Measurements from ENCODE around the gene TMEM119.

TMEM119 gene

DNA sequence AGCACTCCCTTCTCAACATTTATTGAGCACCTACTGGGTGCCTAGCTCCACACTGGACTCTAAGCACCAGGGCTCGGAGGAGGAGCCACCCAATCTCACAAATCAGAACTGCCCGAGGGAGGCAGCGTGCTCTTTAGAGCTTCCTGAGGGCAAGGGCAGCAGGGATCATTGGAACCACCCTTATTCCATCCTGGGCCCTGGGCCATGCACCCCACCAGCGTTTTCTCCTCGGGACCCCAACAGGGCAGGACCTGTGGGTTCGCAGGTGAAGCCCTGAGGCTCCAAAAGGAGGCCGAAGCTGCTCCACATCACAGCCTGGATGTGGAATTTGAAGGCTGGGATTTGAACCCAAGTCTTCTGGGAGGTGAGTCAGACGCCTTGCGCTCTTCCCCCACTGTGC is 15.4 kb downstream of the TMEM119 start:
- DNase-seq (ENCODE audit: low spot score) = no peak
- no peak for TF ChIP-seq CTCF (IDR thresholded peaks at IDR 0.05; ENCODE audit: extremely low read depth, missing control alignments)

DNA sequence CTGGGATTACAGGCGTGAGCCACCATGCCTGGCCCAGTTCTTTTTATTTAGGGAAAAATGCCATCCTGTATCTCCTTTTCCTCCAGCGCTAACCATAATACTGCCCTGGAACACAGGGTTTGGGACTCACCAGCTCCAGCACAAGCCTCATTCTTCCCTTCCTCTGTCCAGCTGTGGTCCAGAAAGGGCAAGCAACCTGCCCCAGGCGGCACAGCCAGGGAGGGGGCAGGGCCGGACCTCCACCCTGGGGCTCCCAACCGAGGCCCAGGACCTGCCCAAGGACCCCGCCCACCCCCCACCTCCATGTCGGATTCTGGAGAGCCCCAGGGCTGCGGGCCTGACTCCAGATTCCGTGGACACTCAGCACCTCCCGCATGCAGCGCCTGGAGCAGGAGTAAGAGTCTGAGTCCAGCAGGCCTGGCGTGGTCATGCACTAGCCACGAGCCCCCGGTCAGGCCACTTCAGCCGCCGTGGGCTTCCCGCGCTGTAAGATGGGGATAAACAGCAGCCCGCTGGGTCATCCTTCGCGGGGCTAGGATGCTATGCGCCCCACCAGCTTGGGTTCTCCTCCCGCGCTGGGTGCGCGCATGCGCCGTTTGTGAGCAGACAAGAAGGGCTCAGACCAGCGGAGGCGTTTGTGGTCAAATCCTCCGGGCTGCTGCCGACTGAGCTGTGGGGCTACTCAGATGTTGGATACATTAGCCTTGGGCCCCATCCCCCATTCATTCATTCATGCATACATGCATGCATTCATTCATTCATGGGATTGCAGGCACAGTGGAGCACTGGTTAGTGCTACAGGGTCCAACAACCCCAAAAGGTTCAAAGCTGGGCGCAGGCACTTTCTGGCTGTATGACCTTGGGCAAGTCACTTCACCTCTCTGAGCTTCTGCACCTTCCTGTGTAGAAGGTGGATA is 16.3 kb downstream of the TMEM119 start:
- DNase-seq (ENCODE audit: low spot score) = no peak

DNA sequence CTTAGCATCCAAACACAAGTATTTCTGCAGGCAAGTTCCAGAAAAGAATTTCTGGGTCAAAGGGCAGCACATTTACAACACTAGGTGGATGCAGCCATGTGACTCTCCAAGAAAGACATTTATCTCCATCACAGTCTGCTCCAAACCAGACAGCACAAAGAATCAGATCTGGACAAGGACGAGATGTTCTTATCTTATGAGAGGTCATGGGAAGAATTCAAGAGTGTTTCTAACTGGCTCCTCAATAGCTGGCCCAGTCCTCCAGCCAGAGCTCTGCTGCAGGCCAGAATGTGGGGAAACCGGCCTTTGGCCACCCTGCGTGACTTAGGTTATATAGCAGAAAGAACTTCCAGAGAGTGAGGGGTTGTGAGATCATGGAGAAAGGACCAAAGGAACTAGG is 17.4 kb downstream of the TMEM119 start:
- no peak for DNase-seq (ENCODE audit: low spot score)
- TF ChIP-seq CTCF (IDR thresholded peaks at IDR 0.05; ENCODE audit: extremely low read depth, missing control alignments) = no peak

More for the DNA sequence above, 16.3 kb downstream of the TMEM119 start:
- TF ChIP-seq CTCF (IDR thresholded peaks at IDR 0.05; ENCODE audit: extremely low read depth, missing control alignments) = no peak

GRCh38 chr12:108578813-108579212 is 19.1 kb downstream of the TMEM119 start:
- no peak for TF ChIP-seq CTCF (IDR thresholded peaks at IDR 0.05; ENCODE audit: extremely low read depth, missing control alignments)

GRCh38 chr12:108578264-108578663 is 19.6 kb downstream of the TMEM119 start:
- no peak for DNase-seq (ENCODE audit: low spot score)
- TF ChIP-seq CTCF (IDR thresholded peaks at IDR 0.05; ENCODE audit: extremely low read depth, missing control alignments) = no peak

More at GRCh38 chr12:108578813-108579212, 19.1 kb downstream of the TMEM119 start:
- DNase-seq (ENCODE audit: low spot score) = no peak

DNA sequence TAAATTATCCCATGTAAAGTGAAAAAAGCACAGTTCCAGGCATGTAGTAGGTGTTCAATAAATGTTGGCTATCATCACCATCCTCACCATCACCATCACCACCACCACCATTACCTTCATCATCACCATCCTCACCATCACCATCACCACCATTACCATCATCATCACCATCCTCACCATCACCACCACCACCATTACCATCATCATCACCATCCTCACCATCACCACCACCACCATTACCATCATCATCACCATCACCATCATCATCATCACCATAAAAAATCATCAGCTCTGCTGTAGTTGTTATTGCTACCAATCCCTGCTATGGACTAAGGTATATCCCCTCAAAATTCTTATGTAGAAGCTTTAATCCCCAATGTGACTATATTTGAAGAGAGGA is 20.4 kb downstream of the TMEM119 start:
- no peak for TF ChIP-seq CTCF (IDR thresholded peaks at IDR 0.05; ENCODE audit: extremely low read depth, missing control alignments)
- no peak for DNase-seq (ENCODE audit: low spot score)

DNA sequence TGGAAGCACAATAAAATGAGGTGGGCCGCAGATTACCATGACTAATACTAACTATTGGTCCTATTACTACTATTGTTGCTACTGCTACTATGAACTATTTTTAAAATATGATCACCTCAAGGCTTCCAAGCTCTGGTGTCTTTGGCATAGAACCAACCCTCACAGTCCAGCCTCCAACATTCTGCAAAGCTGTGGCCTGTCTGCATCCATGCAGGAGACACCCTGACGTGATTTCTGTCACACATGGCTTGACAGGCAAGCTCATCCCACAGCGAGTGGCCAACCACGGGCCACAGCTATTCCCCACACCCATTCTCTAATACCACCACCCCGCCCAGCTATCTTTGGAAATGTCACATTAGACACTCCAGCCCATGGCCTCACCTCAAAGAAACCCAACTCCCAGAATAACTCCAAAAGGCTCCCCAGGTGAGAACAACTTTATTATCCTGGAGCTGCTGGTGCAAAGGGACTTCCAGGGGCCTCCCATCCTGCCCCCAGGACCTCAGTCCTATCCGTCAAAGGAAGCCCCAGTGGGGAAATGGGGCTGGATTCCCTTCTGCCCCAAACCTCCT is 21.1 kb downstream of the TMEM119 start:
- DNase-seq (ENCODE audit: low spot score) = no peak
- TF ChIP-seq CTCF (IDR thresholded peaks at IDR 0.05; ENCODE audit: extremely low read depth, missing control alignments) = no peak

Data from GM20000 (cell line).